T47D (cell line): Measurements from ENCODE around the gene MOB3B.

Experiments
- DNase-seq, 2 experiments: peaks; one replicate each; pipeline versions ENCODE4 v3.0.0 to v3.0.0-alpha.2; 2011 to 2012; ENCODE audit warnings: low read depth in 1 of 2, low spot score in 1 of 2
- JUND ChIP-seq: IDR thresholded peaks from 2 replicates; pipeline ENCODE4 v1.6.1; 2012; ENCODE audit warnings: low read depth
- in situ Hi-C: cut with HindIII; loops from 2 replicates; pipeline ENCODE4 v1.10.0; 2016; ENCODE audit warnings: low sequenced_read_pairs, low pct_unique_long_range_greater_than_20kb

Gene MOB3B

DNA sequence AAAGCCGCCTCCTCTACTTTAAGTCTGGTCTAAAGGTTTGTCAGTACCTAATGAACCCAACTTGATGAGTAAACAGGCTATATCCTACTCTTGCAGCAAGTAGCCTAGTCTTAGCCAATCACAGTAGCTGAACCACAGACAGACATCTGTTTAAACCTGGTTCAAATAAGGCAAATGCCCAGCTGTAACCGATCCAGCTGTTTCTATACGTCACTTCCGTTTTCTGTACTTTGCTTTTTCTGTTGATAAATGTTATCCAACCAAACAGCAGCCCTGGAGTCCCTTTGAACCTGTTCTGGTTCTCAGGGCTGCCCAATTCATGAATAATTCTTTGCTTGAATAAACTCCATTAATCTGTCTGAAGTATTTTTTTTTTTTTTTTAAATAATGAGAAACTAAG lies 155.8 kb downstream of the MOB3B start:
- in situ Hi-C loops = no loop called here
- no peak for TF ChIP-seq JUND
- DNase-seq = no peak

- no peak for DNase-seq
- TF ChIP-seq JUND = no peak
- in situ Hi-C loops = no loop called here
Observed at GRCh38 chr9:27372615-27373014, 157.0 kb downstream of the MOB3B start.

- TF ChIP-seq JUND = no peak
Observed at GRCh38 chr9:27371382-27371781, 158.2 kb downstream of the MOB3B start.

DNA sequence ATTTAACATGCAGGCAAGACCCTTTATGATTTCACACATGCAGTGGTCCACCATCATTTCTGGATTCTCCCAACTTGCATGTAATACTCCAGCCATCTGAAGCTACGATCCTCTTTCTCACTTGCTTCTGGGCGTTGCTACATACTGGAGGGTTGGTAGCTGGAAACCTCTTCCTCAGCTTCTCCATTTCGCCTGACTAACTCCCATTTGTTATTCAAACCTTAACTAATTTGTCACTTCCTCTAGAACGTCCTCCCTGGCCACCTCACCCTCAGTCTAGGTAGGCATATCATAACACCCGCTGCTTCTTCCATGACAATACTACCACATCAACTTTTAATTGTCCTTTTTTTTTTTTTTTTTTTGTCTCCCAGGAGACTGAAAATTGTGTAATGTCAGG lies 160.0 kb downstream of the MOB3B start:
- no peak for DNase-seq
- in situ Hi-C loops = no loop called here
- TF ChIP-seq JUND = no peak

More at GRCh38 chr9:27371382-27371781, 158.2 kb downstream of the MOB3B start:
- in situ Hi-C loops = no loop called here
- peak in 1 of 2 experiments; percentile 18 for DNase-seq

GRCh38 chr9:27368316-27368985 lies 161.2 kb downstream of the MOB3B start:
- in situ Hi-C loops = no loop called here
- no peak for TF ChIP-seq JUND
- DNase-seq = no peak

- no peak for TF ChIP-seq JUND
- DNase-seq = no peak
- in situ Hi-C loops = no loop called here
Observed at GRCh38 chr9:27367921-27368315, 161.7 kb downstream of the MOB3B start.

DNA sequence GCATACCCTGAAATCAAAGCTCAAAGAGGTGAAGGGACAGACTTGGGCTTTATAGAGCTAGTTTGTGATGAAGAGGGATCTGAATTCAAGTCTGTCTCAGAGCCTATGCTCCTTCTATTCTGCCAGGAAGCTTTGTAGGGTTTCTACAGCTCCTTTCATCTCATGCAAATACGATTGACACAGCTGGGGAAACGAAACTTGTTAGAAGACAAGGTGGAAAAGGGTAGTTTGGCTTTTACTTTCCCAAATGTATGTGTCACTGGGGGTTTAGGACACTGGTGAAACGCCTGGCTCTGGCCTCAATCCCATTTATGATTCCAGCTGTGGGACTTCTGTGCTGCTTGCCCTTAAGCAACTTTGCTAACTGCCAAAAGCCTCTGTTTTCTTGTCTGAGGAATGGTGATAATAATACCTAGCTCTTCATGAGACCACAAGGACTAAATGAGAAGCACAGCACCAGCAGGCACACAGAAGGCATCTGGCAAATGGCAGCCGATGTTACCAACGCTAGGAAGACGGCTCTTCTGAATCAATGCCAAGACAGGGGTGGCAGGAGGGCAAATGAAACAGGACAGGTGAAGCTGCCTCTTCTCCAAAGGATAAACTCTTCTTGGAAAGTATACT lies 162.3 kb downstream of the MOB3B start:
- no peak for TF ChIP-seq JUND
- in situ Hi-C loops = no loop called here
- DNase-seq = no peak

DNA sequence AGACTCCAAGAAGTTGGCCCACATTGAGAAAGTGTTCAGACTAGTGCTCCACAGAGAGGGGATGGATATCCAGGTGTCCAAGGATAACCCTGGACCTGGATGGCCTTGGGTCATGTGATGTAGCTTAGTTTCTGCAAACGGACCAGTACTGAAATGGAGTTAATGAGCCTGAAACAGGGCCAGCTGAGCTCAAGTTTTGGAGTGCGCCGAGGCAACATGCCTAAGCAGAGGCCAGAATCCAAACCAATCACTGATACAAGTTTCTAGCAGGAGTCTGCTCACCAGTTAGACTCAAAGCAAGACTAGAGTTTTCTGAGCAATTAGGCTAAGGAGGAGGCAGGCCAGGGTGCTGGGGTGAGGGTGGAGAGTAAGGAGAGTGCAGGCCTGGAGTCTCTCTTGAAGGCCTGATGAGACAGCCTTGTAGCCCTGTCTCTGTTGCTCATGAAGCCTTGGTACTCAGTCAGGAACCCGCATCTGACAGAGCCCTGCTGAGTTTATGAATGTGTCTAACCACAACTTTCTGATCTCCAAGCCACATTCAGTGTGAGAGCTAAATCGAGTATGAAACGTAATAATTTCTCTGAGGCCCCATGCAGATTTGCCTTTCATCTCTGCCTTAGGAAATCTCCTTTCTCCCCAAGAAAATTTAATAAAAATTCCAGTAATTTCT lies 163.8 kb downstream of the MOB3B start:
- no peak for TF ChIP-seq JUND
- DNase-seq = no peak
- in situ Hi-C loops = no loop called here

- DNase-seq = no peak
- no peak for TF ChIP-seq JUND
- in situ Hi-C loops = no loop called here
Observed at GRCh38 chr9:27362447-27363210, 167.0 kb downstream of the MOB3B start.

GRCh38 chr9:27361492-27361891 lies 168.1 kb downstream of the MOB3B start:
- no peak for TF ChIP-seq JUND
- no peak for DNase-seq
- in situ Hi-C loops = no loop called here

DNA sequence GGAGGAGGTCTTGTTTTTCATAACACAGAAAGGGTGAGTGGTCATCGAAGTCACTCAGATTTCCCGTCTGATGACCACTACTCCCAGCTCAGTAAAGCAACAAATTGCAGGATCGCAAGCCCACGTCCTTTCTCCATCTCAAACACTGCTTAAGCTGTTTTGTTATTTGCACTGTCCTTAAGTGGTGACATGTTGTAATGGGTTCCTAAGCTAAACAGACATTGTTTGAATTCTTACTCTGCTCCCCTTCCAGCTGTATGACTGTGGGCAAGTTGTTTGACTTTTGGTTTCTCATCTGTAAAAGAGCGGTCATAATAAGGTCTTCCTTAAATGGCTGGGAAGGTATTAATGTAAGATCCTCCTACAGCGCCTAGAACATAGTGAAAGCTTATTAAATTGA lies 169.9 kb downstream of the MOB3B start:
- in situ Hi-C loops = no loop called here
- TF ChIP-seq JUND = no peak

DNA sequence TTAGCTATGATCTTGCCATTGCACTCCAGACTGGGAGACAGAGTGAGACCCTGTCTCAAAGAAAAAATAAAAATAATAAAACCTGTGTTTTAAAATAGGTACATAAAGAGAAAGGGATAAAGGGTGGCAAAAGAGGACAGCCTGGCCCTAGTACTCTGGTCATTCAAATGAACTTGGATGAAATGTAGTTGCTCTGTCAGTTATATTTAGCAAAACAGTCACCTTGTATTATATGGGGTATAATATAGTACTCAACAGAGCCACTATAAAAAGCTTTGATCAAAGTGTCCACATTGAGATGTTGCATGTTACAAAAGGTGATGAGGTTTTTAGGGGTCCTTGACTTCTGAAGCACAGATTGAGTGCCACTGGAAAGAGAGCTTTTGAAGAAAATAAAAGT lies 171.6 kb downstream of the MOB3B start:
- in situ Hi-C loops = no loop called here
- no peak for DNase-seq
- TF ChIP-seq JUND = no peak

More for the DNA sequence above, 169.9 kb downstream of the MOB3B start:
- no peak for DNase-seq

GRCh38 chr9:27356446-27356845 lies 173.2 kb downstream of the MOB3B start:
- DNase-seq = no peak
- TF ChIP-seq JUND = no peak
- in situ Hi-C loops = no loop called here
